Renal cortical epithelial cell (primary cell): ENCODE results near the gene SNED1. TPM values are rescaled to one million over a fixed set of nuclear protein-coding genes. Genes with fewer than 3 reads are reported as not detected.
A peak's percentile ranks its signal among the peaks of the same experiment; 100 is the strongest.

Experiments
- DNase-seq: peaks from one replicate; pipeline ENCODE4 v3.0.0-alpha.2; 2011; ENCODE audit warnings: low read depth
- total RNA-seq: library from RNA; depleted of rRNA; stranded (reverse); fragments of >200 nt; gene quantifications from 2 replicates; pipeline ENCODE4 v1.2.3, GENCODE V29; 2014

Gene SNED1
- total RNA-seq, 1 donor from 2014 or later, result 4.2 TPM

- no peak for DNase-seq
Measured at GRCh38 chr2:241029599-241030332, 31.3 kb downstream of the SNED1 start.

GRCh38 chr2:241030333-241030680, 31.9 kb downstream of the SNED1 start:
- DNase-seq, result no peak

- no peak for DNase-seq
Measured at GRCh38 chr2:241030883-241031282, 32.5 kb downstream of the SNED1 start.

GRCh38 chr2:241031436-241032165, 33.2 kb downstream of the SNED1 start:
- no peak for DNase-seq

GRCh38 chr2:241033336-241033987, 35.0 kb downstream of the SNED1 start:
- no peak for DNase-seq

- DNase-seq, result no peak
Measured at GRCh38 chr2:241033994-241034393, 35.6 kb downstream of the SNED1 start.

- DNase-seq, result no peak
Measured at GRCh38 chr2:241034490-241035141, 36.2 kb downstream of the SNED1 start.

- no peak for DNase-seq
Measured at GRCh38 chr2:241035142-241035817, 36.9 kb downstream of the SNED1 start.

GRCh38 chr2:241035818-241036396, 37.5 kb downstream of the SNED1 start:
- no peak for DNase-seq

- peak; percentile 12 for DNase-seq
Measured at GRCh38 chr2:241036397-241036963, 38.1 kb downstream of the SNED1 start.

- DNase-seq, result no peak
Measured at GRCh38 chr2:241036964-241037421, 38.6 kb downstream of the SNED1 start.

- no peak for DNase-seq
Measured at GRCh38 chr2:241037498-241037897, 39.1 kb downstream of the SNED1 start.

- DNase-seq, result no peak
Measured at GRCh38 chr2:241038374-241039180, 40.2 kb downstream of the SNED1 start.

- no peak for DNase-seq
Measured at GRCh38 chr2:241039416-241039815, 41.0 kb downstream of the SNED1 start.

- DNase-seq, result no peak
Measured at GRCh38 chr2:241040081-241040803, 41.8 kb downstream of the SNED1 start.

- no peak for DNase-seq
Measured at GRCh38 chr2:241041589-241042158, 43.3 kb downstream of the SNED1 start.

- no peak for DNase-seq
Measured at GRCh38 chr2:241043581-241043980, 45.2 kb downstream of the SNED1 start.

GRCh38 chr2:241047253-241048010, 49.0 kb downstream of the SNED1 start:
- DNase-seq, result no peak
